Measurements from ENCODE around the gene COBLL1.

DNA sequence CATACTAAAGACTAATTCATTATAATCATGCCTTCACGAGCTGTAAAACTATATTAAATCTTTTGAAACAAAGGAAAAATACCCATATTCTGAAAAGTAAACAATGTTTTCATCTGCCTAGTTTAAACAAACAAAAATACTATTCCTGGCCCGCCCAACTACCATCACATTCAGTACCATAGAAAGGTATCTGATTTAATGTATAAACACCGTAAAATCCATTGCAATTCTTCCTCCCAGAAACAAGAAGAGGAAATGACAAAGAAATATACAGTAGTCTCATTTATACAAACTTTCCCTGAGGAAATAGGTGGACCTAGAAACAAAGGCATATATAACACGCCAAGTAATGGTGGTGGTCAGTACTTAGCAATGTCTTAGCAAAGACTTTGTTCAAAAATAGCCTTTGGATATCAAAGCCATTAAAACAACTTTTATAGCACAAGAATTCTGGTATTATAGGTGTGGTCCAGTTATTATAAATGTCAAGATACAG lies 71.2 kb downstream of the COBLL1 start:
- no peak for TF ChIP-seq CTCF (conservative IDR thresholded peaks at IDR 0.05; ENCODE audit: low read depth, low read length)
- TF ChIP-seq MAFK (IDR thresholded peaks at IDR 0.05; ENCODE audit: low read depth, low read length), result no peak
- no peak for TF ChIP-seq POLR2A (IDR thresholded peaks at IDR 0.05; ENCODE audit: low read depth, low read length)
- no peak for TF ChIP-seq BHLHE40 (IDR thresholded peaks at IDR 0.05; ENCODE audit: low read depth, low read length)
